MM.1S (cell line): ENCODE measurements around the gene DDR1.

Experiments
- CTCF ChIP-seq: fragments of 300-600 bp; sonication (generic); IDR thresholded peaks from 2 replicates; pipeline ENCODE4 v1.5.1; 2016; ENCODE audit warnings: antibody characterized with exemption, low read length, mixed read lengths
- EZH2 ChIP-seq: fragments of 300-600 bp; sonication (generic); optimal IDR thresholded peaks from 2 replicates; pipeline ENCODE3; 2017; ENCODE audit warnings: low read depth, mild to moderate bottlenecking, antibody characterized with exemption, low read length, mixed read lengths
- EZH2phosphoT487 ChIP-seq: fragments of 300-600 bp; sonication (generic); IDR thresholded peaks from 2 replicates; pipeline ENCODE4 v1.6.1; 2018; ENCODE audit warnings: antibody characterized with exemption, low read length

- TF ChIP-seq CTCF (no peak), EZH2 (no peak), EZH2phosphoT487 (no peak)
Measured at GRCh38 chr6:30890646-30891449, 6.5 kb downstream of the DDR1 start.
